Choroid plexus epithelial cell (primary cell): ENCODE measurements around the gene CDYL2.

Experiments
- DNase-seq: peaks from one replicate; pipeline ENCODE4 v3.0.0-alpha.2; 2010; ENCODE audit warnings: low read depth
- H3K4me3 ChIP-seq: 2 replicates; pipeline ENCODE4 v1.5.1; 2011; ENCODE audit warnings: low read depth, mild to moderate bottlenecking, control low read depth, low read length, moderate library complexity
- TF ChIP-seq, protein P1 (sequence below): conservative IDR thresholded peaks from 2 replicates; pipeline ENCODE4 v1.5.1; 2011; ENCODE audit warnings: low read depth, mild to moderate bottlenecking, control low read depth, inconsistent platforms, low read length, moderate library complexity

The CDYL2 gene

DNA sequence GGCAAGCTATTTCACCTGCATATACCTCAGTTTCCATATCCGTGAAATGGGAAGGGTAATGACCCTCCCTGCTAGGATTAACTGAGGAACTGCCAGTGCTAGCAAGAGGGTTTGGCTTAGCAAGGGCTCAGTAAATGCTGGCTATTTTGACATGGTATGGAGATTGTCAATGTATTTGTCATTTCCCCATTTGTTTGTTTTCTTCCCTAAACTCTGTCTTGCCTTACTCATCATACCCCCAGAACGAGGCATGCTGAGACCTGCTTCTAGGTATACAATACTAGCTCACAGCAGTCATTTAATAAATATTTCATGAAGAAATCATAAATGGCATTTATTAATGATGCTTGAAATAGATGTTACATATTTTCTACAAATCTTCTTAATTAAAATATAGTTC is 139.6 kb downstream of the CDYL2 start:
- H3K4me3 ChIP-seq = no peak overlapping the region
- TF ChIP-seq, protein P1, sequence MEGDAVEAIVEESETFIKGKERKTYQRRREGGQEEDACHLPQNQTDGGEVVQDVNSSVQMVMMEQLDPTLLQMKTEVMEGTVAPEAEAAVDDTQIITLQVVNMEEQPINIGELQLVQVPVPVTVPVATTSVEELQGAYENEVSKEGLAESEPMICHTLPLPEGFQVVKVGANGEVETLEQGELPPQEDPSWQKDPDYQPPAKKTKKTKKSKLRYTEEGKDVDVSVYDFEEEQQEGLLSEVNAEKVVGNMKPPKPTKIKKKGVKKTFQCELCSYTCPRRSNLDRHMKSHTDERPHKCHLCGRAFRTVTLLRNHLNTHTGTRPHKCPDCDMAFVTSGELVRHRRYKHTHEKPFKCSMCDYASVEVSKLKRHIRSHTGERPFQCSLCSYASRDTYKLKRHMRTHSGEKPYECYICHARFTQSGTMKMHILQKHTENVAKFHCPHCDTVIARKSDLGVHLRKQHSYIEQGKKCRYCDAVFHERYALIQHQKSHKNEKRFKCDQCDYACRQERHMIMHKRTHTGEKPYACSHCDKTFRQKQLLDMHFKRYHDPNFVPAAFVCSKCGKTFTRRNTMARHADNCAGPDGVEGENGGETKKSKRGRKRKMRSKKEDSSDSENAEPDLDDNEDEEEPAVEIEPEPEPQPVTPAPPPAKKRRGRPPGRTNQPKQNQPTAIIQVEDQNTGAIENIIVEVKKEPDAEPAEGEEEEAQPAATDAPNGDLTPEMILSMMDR = no peak
- no peak for DNase-seq

DNA sequence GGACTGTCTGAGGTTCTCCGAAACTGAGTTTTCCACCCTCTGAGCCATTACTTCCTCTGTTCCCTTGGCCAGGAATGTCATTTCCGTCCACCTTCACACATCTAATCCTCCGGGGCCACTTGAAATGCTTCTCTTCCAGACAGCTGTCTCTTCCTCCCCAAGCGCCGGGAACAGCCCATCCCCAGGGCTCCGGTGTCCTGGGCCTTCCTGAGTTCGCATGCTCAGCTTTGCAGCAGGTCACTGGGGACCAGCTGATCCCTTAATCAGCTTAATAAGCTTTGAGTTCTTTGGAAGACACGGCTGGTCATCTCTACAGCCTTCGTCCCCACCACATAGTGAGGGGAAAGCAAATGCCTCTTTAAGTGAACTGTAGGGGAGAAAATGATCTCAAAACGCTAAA is 140.2 kb downstream of the CDYL2 start:
- no peak for DNase-seq
- H3K4me3 ChIP-seq = no peak overlapping the region
- TF ChIP-seq, protein P1 = no peak

DNA sequence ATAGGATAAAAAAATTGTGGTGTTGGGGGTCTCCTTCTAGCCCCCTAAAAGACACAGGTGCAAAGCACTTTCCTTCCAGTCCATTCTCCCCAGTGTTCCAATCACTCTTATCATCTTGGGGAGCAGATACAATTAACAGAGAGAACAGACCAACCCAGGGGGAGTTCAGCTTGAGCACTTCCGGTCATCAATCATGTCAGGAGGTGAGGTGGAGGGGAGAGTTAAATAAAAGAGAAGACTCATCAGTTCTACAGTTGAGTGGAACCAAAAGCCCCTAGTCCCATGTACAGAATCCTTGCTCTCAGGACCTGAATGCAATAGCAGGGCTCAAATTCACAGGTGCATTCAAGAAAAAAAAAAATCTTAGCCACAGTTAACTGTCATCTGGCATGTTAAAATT is 141.3 kb downstream of the CDYL2 start:
- no peak for DNase-seq

DNA sequence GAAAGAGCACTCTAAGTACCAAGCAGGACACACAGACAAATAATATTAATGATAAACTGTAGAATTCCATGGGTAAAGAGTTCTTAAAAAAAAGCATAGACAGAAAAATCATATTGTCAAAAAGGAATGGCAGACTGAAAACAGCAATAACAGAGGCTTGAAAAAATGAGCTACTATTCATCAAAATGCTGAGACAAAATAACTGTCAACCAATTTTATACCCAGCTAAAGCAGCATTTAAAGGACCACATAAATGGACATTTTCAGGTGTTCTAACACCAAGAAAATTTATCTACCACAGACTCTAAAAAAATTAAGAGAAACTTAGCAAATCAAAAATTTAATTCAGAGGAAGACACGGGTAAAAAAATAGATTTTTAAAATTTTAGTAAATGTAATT is 144.5 kb downstream of the CDYL2 start:
- TF ChIP-seq, protein P1 = no peak
- H3K4me3 ChIP-seq = no peak overlapping the region
- no peak for DNase-seq

More for the DNA sequence above, 141.3 kb downstream of the CDYL2 start:
- TF ChIP-seq, protein P1 = no peak
- H3K4me3 ChIP-seq = no peak overlapping the region

DNA sequence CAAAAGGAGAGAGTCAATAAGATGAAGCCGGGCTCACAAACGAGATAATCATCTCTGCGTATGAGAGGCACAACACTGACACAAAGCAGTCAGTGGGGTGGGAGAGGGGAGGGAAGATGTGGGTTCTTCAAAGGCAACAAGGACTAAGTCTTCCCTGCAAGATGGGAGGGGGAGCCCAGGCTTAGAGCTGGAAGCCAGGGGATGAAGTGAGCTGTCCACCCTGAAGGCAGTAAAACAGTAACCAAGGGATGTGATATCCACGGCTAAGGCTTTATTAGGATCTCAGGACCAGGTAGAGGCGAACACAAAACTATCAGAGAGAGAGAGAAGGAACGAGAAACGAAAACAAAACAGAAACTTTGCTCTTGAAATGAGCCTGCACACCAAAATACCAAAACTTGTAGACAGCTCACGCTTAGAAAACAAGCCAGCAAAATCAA is 147.7 kb downstream of the CDYL2 start:
- no peak for DNase-seq
- H3K4me3 ChIP-seq = no peak overlapping the region
- TF ChIP-seq, protein P1 = no peak

DNA sequence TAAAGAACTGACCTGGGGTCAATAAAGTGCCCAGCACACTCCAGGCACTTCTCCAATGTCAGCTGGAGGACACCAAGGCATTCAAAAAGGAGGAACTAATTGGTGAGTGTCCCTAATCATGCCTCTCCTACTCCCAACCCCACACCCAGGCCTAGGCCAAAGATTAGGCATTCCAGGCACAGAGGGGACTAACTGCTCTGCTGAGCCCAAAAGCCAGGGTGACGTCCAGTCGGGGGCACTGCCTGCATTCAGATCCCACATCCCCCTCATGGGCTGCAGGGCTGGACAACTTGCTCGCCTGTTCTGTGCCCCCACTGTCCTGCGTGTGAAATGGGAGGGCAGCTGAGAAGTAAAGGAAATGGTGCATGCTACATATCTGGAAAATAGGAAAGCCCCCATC is 148.2 kb downstream of the CDYL2 start:
- DNase-seq = no peak
- no peak overlapping the region for H3K4me3 ChIP-seq
- TF ChIP-seq, protein P1 = no peak

DNA sequence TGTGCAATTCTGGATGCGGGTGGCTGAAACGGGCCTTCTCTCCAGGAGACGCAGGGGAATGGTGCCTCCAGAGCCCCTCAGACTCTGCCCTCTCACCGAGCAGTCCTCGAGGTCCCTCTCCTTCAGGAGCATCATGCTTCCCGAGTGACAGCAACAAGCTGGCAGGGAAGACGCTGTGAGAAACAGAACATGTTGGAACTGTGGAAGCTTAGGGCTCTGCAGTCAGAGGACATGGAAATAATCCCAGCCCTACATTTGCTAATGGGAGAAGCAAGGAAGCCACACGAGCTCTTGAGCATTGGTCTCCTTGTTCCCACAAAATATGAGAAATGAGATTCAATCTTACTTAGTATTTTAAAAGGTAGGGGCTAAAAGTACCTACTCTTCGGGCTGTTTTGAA is 148.6 kb downstream of the CDYL2 start:
- TF ChIP-seq, protein P1 = no peak
- DNase-seq = no peak

More for the DNA sequence above, 148.6 kb downstream of the CDYL2 start:
- H3K4me3 ChIP-seq = no peak overlapping the region
